Vagina (tissue), 2 donors: ENCODE measurements around the gene LSM12.

ENCODE experiments used
- POLR2A ChIP-seq, 2 donors: fragments of 450-650 bp; IDR thresholded peaks; one replicate each; pipeline ENCODE4 v1.6.1; 2017; ENCODE audit warnings: antibody characterized with exemption in 2 of 2, mild to moderate bottlenecking in 2 of 2, moderate library complexity in 2 of 2
- TF ChIP-seq, protein P1 (sequence below), 3 experiments: fragments of 450-650 bp in 2 of 3; fragments of 200-600 bp in 1 of 3; sonication (generic) in 1 of 3; IDR thresholded peaks; one replicate each; pipeline ENCODE4 v1.5.1; 2017 to 2019; ENCODE audit warnings: antibody characterized with exemption in 3 of 3, mild to moderate bottlenecking in 2 of 3, moderate library complexity in 2 of 3

DNA sequence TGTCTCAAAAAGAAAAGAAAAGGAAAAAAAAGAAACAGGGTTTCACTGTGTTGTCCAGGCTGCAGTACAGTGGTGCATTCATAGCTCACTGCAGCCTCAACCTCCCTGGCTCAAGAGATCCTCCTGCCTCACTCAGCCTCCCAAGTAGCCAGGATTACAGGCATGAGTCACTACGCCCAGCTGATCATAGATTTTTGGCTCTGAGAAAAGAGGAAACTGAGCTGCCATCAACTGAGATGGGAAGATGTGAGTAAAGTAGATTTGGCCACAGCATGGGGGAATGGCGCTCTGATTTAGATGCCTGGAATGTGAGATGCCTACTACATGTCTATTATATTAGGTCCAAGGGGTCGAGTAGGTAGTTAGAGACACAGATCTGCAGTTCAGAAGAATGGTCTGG is 67.9 kb downstream of the LSM12 start:
- TF ChIP-seq, protein P1, sequence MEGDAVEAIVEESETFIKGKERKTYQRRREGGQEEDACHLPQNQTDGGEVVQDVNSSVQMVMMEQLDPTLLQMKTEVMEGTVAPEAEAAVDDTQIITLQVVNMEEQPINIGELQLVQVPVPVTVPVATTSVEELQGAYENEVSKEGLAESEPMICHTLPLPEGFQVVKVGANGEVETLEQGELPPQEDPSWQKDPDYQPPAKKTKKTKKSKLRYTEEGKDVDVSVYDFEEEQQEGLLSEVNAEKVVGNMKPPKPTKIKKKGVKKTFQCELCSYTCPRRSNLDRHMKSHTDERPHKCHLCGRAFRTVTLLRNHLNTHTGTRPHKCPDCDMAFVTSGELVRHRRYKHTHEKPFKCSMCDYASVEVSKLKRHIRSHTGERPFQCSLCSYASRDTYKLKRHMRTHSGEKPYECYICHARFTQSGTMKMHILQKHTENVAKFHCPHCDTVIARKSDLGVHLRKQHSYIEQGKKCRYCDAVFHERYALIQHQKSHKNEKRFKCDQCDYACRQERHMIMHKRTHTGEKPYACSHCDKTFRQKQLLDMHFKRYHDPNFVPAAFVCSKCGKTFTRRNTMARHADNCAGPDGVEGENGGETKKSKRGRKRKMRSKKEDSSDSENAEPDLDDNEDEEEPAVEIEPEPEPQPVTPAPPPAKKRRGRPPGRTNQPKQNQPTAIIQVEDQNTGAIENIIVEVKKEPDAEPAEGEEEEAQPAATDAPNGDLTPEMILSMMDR (IDR thresholded peaks at IDR 0.05) = no peak
- no peak for TF ChIP-seq POLR2A (IDR thresholded peaks at IDR 0.05)
